Activated T-helper 2 cell treated with anti-CD3 and anti-CD28 coated beads, Interferon-gamma antibody, Interleukin-2, Interleukin-4, amounts not matched to agents 10 μg/mL and 5 μg/mL and 100 μg/mL, durations not matched to agents 14 hours and 24 hours and 36 hours (primary cell): ENCODE data around the gene SUMO4. TPM values are rescaled to one million over a fixed set of nuclear protein-coding genes. Genes with fewer than 3 reads are reported as not detected.

ENCODE experiments used
- total RNA-seq: library from RNA; stranded (reverse); gene quantifications from 2 replicates; pipeline ENCODE4 v1.2.3, GENCODE V29; 2022

SUMO4 gene
- total RNA-seq, 1 donor from 2014 or later: 7.7 TPM

Other genes starting within 250 kb of the SUMO4 start
- gene TAB2, start 82.5 kb upstream of the SUMO4 start, total RNA-seq: 106 and 110 TPM in 2 replicates
- gene ZC3H12D, start 84.8 kb downstream of the SUMO4 start, total RNA-seq: 15.0 and 15.6 TPM in 2 replicates
- gene PPIL4, start 145.8 kb downstream of the SUMO4 start, total RNA-seq: 20.4 and 20.5 TPM in 2 replicates
- 17.6 and 19.0 TPM in 2 replicates for gene GINM1, start 166.1 kb downstream of the SUMO4 start, total RNA-seq
- gene KATNA1, start 248.5 kb downstream of the SUMO4 start, total RNA-seq: 18.9 and 20.8 TPM in 2 replicates